ENCODE results near the gene IFT20. TPM values are rescaled to one million over a fixed set of nuclear protein-coding genes. Genes with fewer than 3 reads are reported as not detected.
A peak's percentile ranks its signal among the peaks of the same experiment; 100 is the strongest.
"Not testable (repeated sequence)": the region's sequence is repeated elsewhere in the genome, so short reads cannot be mapped to it uniquely, and the experiment has no call there.

The IFT20 gene
- total RNA-seq, 4 donors from 2014 or later: 34.1 to 56.5 (median 51.4) TPM

DNA sequence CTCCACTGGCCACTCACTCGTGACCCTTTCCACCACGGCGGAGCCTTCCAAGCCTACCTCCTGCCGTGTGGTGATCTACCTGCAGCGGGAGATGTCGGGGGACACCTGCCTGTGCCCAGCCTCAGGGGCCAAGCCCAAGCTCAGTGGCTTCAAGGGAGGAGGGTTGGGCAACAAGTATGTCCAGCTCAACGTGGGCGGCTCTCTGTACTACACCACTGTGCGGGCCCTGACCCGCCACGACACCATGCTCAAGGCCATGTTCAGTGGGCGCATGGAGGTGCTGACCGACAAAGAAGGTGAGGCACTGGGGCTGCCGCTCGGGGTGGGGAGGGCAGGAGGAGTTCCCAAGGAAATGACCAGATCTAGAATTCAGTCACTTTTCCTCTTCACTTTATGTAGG, 4.2 kb upstream of the IFT20 start:
- Histone ChIP-seq H3K36me3 (peaks cover 0 to 53% of the 10 kb centered on the region in 2 donors), H3K4me1 (peaks cover 0 to 49% (median 13%) of the 10 kb centered on the region in 3 donors), H3K27ac (no peak overlapping the region), H3K4me3 (no peak overlapping the region), H3K27me3 (no peaks in the 10 kb centered on the region), H3K9me3 (no peaks in the 10 kb centered on the region)
- ATAC-seq: no peak
- TF ChIP-seq POLR2A (IDR thresholded peaks at IDR 0.05) (no peak), EP300 (IDR thresholded peaks at IDR 0.05) (no peak), POLR2AphosphoS5 (IDR thresholded peaks at IDR 0.05) (no peak)
- WGBS, 2 donors (ENCODE audit: low coverage in 1 of 2): no CpG with 5 or more reads among the region's 15 CpGs

DNA sequence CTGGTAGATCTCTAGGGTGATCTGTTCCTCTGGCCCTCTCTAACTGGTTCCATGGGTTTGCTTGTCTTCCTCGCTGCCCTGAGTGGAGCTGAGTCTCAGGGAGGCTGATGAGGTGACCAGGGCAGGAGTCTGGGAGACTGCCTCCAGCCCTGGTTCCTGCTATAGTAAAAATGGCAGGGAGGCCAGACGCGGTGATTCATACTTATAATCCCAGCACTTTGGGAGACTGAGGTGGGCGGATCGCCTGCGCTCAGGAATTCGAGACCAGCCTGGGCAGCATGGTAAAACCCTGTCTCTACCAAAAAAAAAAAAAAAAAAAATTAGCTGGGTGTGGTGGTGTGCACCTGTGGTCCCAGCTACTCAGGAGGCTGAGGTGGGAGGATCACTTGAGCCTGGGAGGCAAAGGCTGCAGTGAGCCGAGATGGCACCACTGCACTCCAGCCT, 3.5 kb upstream of the IFT20 start:
- Histone ChIP-seq H3K4me1 (peaks cover 2 to 56% (median 18%) of the 10 kb centered on the region in 3 donors), H3K27ac (peak overlapping the region in 3 of 4 donors; percentile 46 to 59 (median 50)), H3K36me3 (peaks cover 0 to 47% of the 10 kb centered on the region in 2 donors)
- not testable (repeated sequence) for H3K27me3 ChIP-seq, ATAC-seq, H3K4me3 ChIP-seq, H3K9me3 ChIP-seq
- 86 to 100% methylated on average over 1 of the region's 8 CpGs for WGBS, 2 donors (ENCODE audit: low coverage in 1 of 2)

GRCh38 chr17:28338056-28338768, 2.9 kb upstream of the IFT20 start:
- no peak for TF ChIP-seq POLR2A (IDR thresholded peaks at IDR 0.05)
- TF ChIP-seq EP300 (IDR thresholded peaks at IDR 0.05): no peak
- TF ChIP-seq, protein P1, sequence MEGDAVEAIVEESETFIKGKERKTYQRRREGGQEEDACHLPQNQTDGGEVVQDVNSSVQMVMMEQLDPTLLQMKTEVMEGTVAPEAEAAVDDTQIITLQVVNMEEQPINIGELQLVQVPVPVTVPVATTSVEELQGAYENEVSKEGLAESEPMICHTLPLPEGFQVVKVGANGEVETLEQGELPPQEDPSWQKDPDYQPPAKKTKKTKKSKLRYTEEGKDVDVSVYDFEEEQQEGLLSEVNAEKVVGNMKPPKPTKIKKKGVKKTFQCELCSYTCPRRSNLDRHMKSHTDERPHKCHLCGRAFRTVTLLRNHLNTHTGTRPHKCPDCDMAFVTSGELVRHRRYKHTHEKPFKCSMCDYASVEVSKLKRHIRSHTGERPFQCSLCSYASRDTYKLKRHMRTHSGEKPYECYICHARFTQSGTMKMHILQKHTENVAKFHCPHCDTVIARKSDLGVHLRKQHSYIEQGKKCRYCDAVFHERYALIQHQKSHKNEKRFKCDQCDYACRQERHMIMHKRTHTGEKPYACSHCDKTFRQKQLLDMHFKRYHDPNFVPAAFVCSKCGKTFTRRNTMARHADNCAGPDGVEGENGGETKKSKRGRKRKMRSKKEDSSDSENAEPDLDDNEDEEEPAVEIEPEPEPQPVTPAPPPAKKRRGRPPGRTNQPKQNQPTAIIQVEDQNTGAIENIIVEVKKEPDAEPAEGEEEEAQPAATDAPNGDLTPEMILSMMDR (IDR thresholded peaks at IDR 0.05): no peak
- TF ChIP-seq POLR2AphosphoS5 (IDR thresholded peaks at IDR 0.05): no peak
- ATAC-seq: no peak
- Histone ChIP-seq H3K36me3 (peaks cover 0 to 41% of the 10 kb centered on the region in 2 donors), H3K27ac (peak overlapping the region in 3 of 4 donors; percentile 46 to 59 (median 50)), H3K9me3 (no peaks in the 10 kb centered on the region), H3K4me1 (peaks cover 2 to 62% (median 18%) of the 10 kb centered on the region in 3 donors), H3K4me3 (no peak overlapping the region), H3K27me3 (no peaks in the 10 kb centered on the region)
- WGBS, 2 donors (ENCODE audit: low coverage in 1 of 2): 57% methylated on average over 3 of the region's 5 CpGs; no CpG with 5 or more reads in 1 of the 2 donors

- H3K36me3 ChIP-seq: peaks cover 0 to 31% of the 10 kb centered on the region in 2 donors
- no peaks in the 10 kb centered on the region for H3K27me3 ChIP-seq
- ATAC-seq: peak; percentile 2
- H3K9me3 ChIP-seq: no peaks in the 10 kb centered on the region
- TF ChIP-seq, protein P1 (IDR thresholded peaks at IDR 0.05): no peak
- peak; percentile 62 for TF ChIP-seq POLR2AphosphoS5 (IDR thresholded peaks at IDR 0.05)
- TF ChIP-seq POLR2A (IDR thresholded peaks at IDR 0.05): no peak
- TF ChIP-seq EP300 (IDR thresholded peaks at IDR 0.05): no peak
- peak overlapping the region; percentile 60 to 94 for H3K4me3 ChIP-seq
- peak overlapping the region; percentile 82 to 98 (median 94) for H3K27ac ChIP-seq
- WGBS, 2 donors (ENCODE audit: low coverage in 1 of 2): 0 to 4% methylated on average over 23 to 27 of the region's 29 CpGs
- peaks cover 2 to 70% (median 18%) of the 10 kb centered on the region in 3 donors for H3K4me1 ChIP-seq
Observed at GRCh38 chr17:28335959-28336871, 943 bp upstream of the IFT20 start.

GRCh38 chr17:28334666-28335200, 539 bp downstream of the IFT20 start:
- Histone ChIP-seq H3K27me3 (no peaks in the 10 kb centered on the region), H3K4me3 (peak overlapping the region; percentile 60 to 94), H3K36me3 (peaks cover 0 to 31% of the 10 kb centered on the region in 2 donors), H3K4me1 (peaks cover 2 to 65% (median 18%) of the 10 kb centered on the region in 3 donors), H3K27ac (peak overlapping the region; percentile 51 to 98 (median 96)), H3K9me3 (no peaks in the 10 kb centered on the region)
- TF ChIP-seq POLR2AphosphoS5 (IDR thresholded peaks at IDR 0.05) (no peak), POLR2A (IDR thresholded peaks at IDR 0.05) (no peak), EP300 (IDR thresholded peaks at IDR 0.05) (no peak)
- TF ChIP-seq, protein P1 (IDR thresholded peaks at IDR 0.05): no peak
- 5 to 8% methylated on average over 9 to 17 of the region's 18 CpGs for WGBS, 2 donors (ENCODE audit: low coverage in 1 of 2)
- no peak for ATAC-seq

Measured in gastroesophageal sphincter (tissue), 4 donors.